LNCaP clone FGC (cell line): ENCODE data around the gene RNASE13.
"Not testable (repeated sequence)": the region's sequence is repeated elsewhere in the genome, so short reads cannot be mapped to it uniquely, and the experiment has no call there.

ENCODE experiments used
- DNase-seq: peaks from one replicate; pipeline ENCODE4 v3.0.0-alpha.2; 2011; ENCODE audit warnings: low read depth
- H3K4me3 ChIP-seq: 2 replicates; pipeline ENCODE4 v1.5.1; 2011; ENCODE audit warnings: mild to moderate bottlenecking, low read depth, low read length, control low read depth
- TF ChIP-seq, protein P1 (sequence below): IDR thresholded peaks from 2 replicates; pipeline ENCODE4 v1.5.1; 2012; ENCODE audit warnings: mild to moderate bottlenecking; ENCODE audit not compliant: control insufficient read depth, insufficient read depth; ENCODE audit errors: extremely low read depth

The RNASE13 gene

DNA sequence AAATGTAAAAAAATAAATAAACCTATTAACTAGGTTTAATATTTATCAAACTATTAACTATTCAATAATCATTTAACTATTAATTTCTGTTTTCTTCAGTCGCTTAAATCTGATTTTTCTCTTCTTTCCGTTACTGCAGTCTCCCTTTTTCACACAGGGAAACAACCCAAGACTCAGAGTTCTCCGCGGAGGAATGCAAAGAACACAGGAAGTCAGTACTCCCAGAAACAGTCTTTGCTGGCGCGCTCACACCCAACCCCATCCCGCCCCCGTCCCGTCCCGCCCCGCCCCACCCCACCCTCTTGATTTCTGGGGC is 45.2 kb downstream of the RNASE13 start:
- DNase-seq, result no peak
- TF ChIP-seq, protein P1, sequence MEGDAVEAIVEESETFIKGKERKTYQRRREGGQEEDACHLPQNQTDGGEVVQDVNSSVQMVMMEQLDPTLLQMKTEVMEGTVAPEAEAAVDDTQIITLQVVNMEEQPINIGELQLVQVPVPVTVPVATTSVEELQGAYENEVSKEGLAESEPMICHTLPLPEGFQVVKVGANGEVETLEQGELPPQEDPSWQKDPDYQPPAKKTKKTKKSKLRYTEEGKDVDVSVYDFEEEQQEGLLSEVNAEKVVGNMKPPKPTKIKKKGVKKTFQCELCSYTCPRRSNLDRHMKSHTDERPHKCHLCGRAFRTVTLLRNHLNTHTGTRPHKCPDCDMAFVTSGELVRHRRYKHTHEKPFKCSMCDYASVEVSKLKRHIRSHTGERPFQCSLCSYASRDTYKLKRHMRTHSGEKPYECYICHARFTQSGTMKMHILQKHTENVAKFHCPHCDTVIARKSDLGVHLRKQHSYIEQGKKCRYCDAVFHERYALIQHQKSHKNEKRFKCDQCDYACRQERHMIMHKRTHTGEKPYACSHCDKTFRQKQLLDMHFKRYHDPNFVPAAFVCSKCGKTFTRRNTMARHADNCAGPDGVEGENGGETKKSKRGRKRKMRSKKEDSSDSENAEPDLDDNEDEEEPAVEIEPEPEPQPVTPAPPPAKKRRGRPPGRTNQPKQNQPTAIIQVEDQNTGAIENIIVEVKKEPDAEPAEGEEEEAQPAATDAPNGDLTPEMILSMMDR, result no peak
- H3K4me3 ChIP-seq, result peak overlapping the region; percentile 98

DNA sequence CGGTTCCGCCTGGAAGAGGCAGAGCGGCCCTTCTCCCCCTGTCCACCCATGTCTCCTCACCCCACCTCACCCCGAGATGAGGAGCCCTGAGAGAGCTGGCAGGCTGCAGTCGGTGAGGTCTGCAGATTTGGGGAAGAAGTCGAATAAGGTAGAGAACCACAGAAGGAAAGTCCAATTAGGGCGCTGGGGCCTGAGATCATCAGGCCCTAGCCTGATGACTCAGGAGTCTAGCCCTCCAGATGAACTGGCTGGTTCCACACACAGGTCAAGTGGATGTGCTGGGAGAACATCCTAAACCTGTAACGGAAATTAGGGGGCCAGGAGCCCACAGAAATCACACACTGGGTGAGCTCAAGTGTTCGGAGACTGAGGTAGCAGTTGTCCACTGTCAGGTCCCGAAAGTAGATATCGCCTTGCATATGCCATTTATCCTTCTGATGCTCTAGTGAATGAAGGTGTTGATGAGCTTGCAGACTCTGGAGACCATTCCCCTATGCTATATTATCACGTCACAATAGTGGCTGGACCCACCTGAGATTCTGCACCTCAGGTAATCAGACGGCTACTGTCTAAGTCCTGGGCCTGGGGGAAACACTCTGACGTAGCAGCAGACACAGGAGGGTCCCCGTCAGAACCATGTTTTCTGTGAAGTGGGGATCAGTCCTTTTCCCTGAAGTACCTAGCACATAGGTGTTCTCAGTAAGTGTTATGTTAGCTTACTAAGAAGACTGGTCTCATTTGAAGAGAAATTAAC is 45.7 kb downstream of the RNASE13 start:
- TF ChIP-seq, protein P1, result no peak
- DNase-seq, result no peak
- peak overlapping the region; percentile 98 for H3K4me3 ChIP-seq

DNA sequence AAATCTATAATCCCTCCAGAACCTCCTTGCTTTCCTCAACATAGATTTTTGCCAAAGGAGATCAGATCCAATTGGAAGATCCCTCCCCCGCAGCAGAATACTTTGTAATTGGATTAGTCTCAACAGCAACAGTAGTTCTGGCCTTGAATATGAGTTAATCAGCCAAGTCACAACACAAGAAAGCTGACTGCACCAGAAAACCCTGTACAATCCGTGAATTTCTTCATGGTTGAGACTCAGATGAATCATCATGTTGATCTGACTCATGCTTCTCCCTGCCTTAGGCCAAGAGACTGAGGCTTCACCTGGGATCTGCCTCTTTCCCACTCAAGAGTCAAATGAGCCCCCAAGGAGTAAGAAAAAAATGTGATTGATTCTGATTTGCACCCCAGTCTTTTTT is 47.8 kb downstream of the RNASE13 start:
- no peak overlapping the region for H3K4me3 ChIP-seq
- no peak for DNase-seq
- TF ChIP-seq, protein P1, result no peak

- DNase-seq, result not testable (repeated sequence)
Observed at GRCh38 chr14:20985650-20986049, 49.0 kb downstream of the RNASE13 start.

More at GRCh38 chr14:20985650-20986049, 49.0 kb downstream of the RNASE13 start:
- not testable (repeated sequence) for H3K4me3 ChIP-seq
